ENCODE results near the gene ZNF821.
"Not testable (repeated sequence)": the region's sequence is repeated elsewhere in the genome, so short reads cannot be mapped to it uniquely, and the experiment has no call there.

ZNF821 gene

GRCh38 chr16:71859762-71860521 is 24.0 kb downstream of the ZNF821 start:
- DNase-seq = no peak

GRCh38 chr16:71855937-71856662 is 27.9 kb downstream of the ZNF821 start:
- DNase-seq = peak; percentile 60

- no peak for DNase-seq
These were observed 29.5 kb downstream of the ZNF821 start for GRCh38 chr16:71854369-71854948.

GRCh38 chr16:71853413-71853812 is 30.6 kb downstream of the ZNF821 start:
- no peak for DNase-seq

- no peak for DNase-seq
These were observed 31.4 kb downstream of the ZNF821 start for GRCh38 chr16:71852561-71852960.

- DNase-seq = no peak
These were observed 31.8 kb downstream of the ZNF821 start for GRCh38 chr16:71852158-71852557.

GRCh38 chr16:71851746-71852145 is 32.2 kb downstream of the ZNF821 start:
- no peak for DNase-seq

GRCh38 chr16:71848622-71849021 is 35.4 kb downstream of the ZNF821 start:
- DNase-seq = no peak

GRCh38 chr16:71847096-71847495 is 36.9 kb downstream of the ZNF821 start:
- DNase-seq = no peak

GRCh38 chr16:71846431-71846830 is 37.6 kb downstream of the ZNF821 start:
- no peak for DNase-seq

GRCh38 chr16:71845639-71846430 is 38.1 kb downstream of the ZNF821 start, which contains the start of gene ATXN1L:
Gene ATXN1L, plus strand, starts transcription at chr16:71845976. Its CDS starts 3,765 bp downstream, at chr16:71849741.
- peak; percentile 91 for DNase-seq

GRCh38 chr16:71843572-71843971 is 40.4 kb downstream of the ZNF821 start:
- DNase-seq = no peak

GRCh38 chr16:71840052-71840451 is 43.9 kb downstream of the ZNF821 start:
- no peak for DNase-seq

GRCh38 chr16:71837150-71837549 is 46.8 kb downstream of the ZNF821 start:
- DNase-seq = no peak

GRCh38 chr16:71834291-71834690 is 49.7 kb downstream of the ZNF821 start:
- DNase-seq = no peak

- DNase-seq = not testable (repeated sequence)
These were observed 51.9 kb downstream of the ZNF821 start for GRCh38 chr16:71832112-71832511.

- not testable (repeated sequence) for DNase-seq
These were observed 52.3 kb downstream of the ZNF821 start for GRCh38 chr16:71831698-71832097.

GRCh38 chr16:71830359-71830758 is 53.6 kb downstream of the ZNF821 start:
- no peak for DNase-seq

GRCh38 chr16:71826533-71827017 is 57.4 kb downstream of the ZNF821 start:
- DNase-seq = no peak

GRCh38 chr16:71817155-71817500 is 66.9 kb downstream of the ZNF821 start:
- DNase-seq = not testable (repeated sequence)

GRCh38 chr16:71811261-71811803 is 72.7 kb downstream of the ZNF821 start:
- peak; percentile 11 for DNase-seq

- DNase-seq = not testable (repeated sequence)
These were observed 73.8 kb downstream of the ZNF821 start for GRCh38 chr16:71810155-71810530.

Data from CD4-positive, alpha-beta T cell treated with Interleukin-4 for 4 hours (primary cell).